NCI-H2196 treated with DMSO at 0.1 percent for 48 hours (cell line): ENCODE data around the gene PCDHGA3.
"Not testable (repeated sequence)": the region's sequence is repeated elsewhere in the genome, so short reads cannot be mapped to it uniquely, and the experiment has no call there.

Experiments
- DNase-seq: peaks from one replicate; lab custom pipeline; 2025; ENCODE audit not compliant: unreplicated experiment; lab: John Stamatoyannopoulos, UW

Gene PCDHGA3

DNA sequence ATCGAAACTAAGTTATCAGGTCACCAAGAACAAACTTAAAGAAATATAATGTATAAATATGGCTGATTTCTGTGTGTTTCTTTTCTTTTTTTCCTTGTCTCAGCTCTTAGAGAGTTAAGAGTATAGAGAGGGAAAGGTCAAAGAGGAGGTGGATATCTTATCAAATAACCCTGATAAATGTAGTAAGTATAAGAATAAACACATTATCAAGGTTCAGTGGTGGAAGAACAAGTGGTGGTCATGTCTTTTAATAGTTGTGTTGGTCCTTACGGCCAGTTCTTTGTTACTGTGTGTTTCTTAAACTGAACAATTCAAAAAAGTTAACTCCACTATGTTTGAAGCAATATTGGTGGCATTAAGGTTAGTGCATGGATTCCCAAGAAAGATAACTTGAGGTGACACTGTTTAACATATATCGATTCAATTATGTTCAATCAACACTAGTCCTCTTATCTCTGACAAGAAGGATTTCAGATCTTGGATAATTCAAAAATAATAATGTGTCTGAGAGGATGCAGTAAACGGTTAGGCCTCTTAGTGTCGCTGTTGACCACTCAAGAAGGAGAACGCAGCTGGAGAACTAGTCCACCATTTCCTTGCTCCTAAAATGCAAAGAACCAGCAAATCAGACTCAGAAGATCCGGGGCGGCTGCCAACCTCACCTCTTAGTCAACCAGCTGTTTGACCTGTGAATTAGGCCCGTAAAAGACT lies at the start of gene PCDHGA3:
Gene PCDHGA3 (plus strand): TSS at position 588 of the 711 bp plus-strand sequence. CDS start 205 bp downstream, outside the sequence.
- DNase-seq = no peak

DNA sequence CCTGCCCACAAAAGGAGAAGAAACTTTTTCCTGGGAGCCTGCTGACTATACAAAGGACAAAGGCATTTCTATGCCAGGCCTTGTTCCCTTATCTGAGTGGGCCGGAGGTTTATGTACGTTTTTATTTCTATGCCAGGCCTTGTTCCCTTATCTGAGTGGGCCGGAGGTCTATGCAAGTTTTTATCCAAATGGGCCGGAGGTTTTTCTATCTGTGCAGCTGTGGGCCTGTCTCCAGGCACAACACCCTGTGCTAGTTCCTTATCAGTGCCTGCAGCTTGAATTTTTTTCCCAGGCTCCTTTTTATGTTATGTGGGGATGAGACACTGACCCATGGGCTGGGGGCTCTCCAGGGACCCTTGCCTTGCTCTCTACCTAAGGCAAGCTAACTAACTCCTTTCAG lies 45.3 kb upstream of the PCDHGA3 start:
- DNase-seq = no peak

DNA sequence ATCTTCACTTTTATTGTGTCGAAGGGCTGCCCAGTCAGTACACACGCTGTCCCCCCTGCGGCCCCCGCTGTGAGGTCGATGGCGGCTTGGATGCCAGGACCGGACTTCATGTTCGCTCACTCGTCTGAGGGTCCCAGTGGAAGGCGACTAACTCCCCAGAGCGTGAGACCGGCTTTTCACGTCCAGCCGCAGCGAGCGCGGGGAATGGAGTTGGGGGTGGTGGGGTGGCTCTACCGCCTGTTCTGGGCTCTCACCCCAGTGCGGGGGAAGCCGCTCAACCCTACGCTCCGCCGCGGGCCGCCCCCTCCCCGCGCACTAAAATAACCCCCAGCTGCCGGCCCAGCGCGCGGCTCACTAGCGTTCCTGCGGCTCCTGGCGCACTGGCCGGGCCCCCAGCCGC lies 39.9 kb upstream of the PCDHGA3 start, which contains the start of gene SLC25A2:
Gene SLC25A2 (minus strand): TSS at position 294 of the 400 bp plus-strand sequence. CDS start 184 bp downstream, at position 110.
- no peak for DNase-seq

DNA sequence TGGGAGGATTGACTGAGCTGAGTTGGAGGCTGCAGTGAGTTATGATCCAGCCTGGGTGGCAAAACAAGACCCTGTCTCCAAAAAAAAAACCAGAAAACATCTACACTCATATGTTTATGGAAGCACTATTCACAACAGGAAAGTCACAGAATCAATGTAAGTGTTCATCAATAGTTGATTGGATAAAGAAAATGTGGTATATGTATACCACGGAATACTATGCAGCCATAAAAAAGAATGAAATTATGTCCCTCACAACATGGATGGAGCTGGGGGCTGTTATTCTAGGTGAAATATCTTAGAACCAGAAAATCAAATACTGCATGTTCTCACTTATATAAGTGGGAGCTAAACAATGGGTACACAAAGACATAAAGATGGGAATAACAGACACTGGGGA lies 37.0 kb upstream of the PCDHGA3 start:
- DNase-seq = no peak

DNA sequence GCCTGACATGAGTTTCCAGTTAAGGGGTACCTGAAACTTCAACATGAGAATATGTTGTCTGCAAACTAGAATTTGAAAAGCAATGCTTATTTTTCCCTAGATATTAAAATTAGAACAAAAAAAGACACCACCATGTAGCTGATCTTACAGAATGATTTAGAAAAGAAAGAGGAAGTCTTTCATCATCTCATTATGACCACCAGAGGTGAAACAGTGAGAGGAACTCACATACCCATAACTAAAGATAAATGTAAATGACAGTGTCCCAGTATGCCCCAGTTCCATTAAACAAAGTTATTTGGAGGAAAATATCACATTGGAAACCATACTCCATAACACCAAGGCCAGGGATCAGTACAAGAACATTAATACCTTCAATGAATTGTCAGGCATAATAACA lies 29.9 kb upstream of the PCDHGA3 start:
- no peak for DNase-seq

DNA sequence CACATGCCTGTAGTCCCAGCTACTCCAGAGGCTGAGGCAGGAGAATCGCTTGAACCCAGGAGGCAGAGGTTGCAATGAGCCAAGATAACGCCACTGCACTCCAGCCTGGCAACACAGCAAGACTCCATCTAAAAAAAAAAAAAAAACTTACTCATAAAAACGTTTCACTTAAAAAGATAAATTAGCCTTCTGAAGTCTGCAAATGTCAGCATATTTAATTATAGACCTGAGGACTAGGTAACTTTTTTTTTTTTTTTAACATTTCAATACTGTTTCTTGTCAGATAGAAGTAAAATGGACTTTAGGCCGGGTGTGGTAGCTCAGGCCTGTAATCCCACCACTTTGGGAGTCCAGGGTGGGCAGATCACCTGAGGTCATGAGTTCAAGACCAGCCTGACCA lies 26.7 kb upstream of the PCDHGA3 start:
- not testable (repeated sequence) for DNase-seq

DNA sequence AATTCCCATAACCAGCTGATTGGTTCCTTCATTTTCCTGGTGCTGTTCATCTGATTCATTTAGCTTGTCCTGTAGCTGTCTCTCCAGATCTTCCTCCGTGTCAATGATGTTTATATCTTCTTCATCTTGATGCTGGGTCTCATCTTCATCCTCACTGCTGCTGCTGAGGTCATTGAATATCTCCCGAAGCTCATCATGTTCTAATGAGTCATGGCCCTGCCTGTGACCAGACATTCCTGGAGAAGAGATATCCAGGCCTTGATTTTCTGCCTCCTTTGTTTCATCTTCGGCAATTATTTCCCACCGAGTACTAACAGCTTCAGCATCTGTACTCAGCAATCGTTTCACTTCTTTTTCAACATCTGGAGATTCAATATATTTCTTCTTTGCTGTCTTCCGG lies 24.4 kb upstream of the PCDHGA3 start:
- no peak for DNase-seq

DNA sequence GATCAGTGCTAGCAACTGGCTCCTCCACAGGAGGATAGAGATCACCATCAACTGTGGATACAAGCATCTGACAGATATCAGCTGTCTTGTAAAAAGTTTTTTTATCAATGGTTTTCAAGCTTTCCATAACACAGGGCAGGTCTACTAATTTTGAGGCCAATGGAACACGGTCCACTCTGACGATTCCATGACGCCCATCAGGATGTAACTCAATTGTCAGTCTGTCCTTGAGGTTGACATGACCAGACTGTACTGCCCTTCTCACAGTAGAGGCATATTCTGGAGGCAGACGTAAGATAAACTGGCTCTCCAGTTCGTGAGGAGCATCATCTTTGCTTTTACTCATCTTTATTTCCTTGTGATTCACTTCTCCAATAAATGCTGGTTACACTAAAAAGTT lies 23.9 kb upstream of the PCDHGA3 start:
- no peak for DNase-seq

DNA sequence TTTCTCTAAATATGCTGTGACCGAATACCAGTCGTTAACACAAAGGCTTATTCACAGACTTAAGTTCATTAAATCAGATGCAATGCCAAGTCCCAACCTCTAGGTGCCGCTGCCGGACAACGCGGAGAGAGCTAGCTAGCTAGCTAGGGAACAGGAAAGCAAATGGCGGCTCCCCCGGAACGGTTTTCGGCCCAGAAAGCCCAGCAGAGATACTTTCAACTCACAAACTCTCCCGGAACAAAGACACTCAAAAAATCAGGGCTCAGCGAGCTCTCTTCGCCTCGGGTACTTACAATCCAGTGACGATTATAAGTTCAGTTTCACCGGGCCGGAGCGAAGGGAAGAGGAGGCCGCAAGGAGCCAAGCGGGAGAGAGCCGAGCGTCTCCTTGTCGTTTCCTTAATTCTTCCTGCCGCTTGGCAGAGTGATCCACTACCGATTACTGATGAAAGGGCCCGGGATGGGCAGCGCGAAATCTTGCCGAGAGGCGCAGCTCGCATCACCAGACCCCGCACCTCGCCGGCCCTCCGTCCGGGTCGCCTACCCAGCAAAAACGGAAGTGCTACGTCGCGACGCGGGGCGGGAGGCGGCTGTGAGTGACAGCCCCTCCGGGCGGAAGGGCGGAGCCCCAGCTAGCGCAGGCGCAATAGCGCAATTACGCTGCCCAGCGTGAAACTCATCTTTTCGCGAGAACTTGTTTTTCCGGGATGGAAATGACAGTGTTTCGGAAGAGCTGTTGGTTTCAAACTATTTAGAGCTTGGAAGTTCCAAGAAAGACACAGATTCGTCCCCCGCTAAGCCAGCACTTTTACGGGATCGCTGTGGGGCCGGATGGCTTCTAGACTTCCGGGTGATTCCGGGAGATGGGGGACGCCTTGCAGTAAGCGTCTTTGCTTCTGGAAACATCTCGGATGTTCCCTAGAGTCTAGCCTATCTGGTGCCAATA lies 23.1 kb upstream of the PCDHGA3 start, which contains the start of gene TAF7:
Gene TAF7 (minus strand): TSS at position 560 of the 945 bp plus-strand sequence. CDS start 740 bp downstream, outside the sequence.
- DNase-seq = peak; percentile 68

DNA sequence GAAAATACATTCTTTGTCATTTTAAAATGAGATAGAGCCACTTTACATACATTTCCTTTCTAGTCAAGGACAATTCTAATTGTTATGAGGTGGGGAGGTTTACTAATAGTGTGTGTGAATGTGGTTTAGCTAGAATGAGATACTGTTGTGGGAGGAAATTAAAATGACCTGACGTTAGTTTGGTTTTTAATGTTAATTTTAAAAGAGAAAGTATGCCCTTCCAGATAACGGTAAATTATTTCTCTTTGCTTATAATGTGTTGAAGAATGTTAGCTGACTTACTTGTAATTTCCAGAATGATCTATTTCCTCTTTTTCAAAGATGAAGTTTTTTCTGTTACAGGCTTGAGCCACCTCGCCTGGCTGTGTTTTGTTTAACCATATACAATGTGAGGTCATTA lies 21.4 kb upstream of the PCDHGA3 start:
- no peak for DNase-seq

DNA sequence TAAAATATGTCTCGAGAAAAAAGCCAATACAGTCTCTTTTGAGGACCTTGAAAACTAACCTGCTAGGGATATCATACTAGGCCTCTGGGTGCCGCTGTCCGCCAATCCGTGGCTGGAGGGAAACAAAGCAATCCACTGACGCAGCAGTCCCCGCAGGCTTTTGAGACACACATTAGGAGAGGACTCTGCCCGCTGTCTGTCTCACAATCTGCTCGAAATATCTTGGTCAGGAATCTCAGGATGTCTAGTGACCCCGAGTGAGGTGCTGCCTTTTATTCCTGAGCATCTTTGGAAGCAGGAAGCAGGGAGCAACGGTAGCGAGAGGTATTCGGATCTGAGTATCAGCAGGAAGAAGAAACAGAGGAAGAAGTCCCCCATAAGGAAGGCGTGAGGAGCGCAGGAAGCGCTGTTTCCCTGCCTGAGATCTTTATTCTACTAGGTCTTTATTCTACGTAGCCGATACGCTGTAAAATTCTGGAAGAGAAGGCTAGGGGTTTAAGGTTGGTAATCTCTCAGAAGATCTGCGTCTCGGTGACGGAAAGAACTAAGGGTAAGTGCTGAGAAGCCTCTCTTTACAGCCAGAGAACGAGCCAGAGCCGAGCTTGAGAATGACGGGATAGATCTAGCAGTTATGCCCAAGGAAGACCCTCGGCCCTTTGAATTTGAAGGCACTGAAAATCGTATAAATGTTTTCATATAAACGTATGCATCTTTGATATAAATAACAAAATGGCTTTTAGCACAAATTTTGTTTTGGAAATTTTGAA lies 17.4 kb upstream of the PCDHGA3 start:
- DNase-seq = no peak

DNA sequence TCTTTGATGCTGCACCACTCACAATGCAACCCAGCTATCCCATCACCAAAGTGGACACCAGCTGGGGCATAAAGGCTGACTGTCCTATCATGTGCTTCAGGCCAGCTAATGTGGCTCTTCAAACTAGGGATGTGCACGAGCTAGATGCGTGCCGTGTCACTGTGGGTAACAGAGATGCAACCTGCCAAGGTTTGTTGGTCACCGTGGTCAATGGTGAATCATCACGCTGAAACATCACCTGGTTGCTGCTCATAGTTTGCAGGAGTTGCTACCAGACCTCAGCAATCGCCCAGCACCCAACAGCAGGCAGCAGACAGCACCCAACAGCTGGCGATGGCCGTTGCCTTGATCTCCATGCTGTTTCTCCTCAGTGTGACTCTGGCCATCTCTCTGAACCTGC lies 15.4 kb upstream of the PCDHGA3 start:
- no peak for DNase-seq

DNA sequence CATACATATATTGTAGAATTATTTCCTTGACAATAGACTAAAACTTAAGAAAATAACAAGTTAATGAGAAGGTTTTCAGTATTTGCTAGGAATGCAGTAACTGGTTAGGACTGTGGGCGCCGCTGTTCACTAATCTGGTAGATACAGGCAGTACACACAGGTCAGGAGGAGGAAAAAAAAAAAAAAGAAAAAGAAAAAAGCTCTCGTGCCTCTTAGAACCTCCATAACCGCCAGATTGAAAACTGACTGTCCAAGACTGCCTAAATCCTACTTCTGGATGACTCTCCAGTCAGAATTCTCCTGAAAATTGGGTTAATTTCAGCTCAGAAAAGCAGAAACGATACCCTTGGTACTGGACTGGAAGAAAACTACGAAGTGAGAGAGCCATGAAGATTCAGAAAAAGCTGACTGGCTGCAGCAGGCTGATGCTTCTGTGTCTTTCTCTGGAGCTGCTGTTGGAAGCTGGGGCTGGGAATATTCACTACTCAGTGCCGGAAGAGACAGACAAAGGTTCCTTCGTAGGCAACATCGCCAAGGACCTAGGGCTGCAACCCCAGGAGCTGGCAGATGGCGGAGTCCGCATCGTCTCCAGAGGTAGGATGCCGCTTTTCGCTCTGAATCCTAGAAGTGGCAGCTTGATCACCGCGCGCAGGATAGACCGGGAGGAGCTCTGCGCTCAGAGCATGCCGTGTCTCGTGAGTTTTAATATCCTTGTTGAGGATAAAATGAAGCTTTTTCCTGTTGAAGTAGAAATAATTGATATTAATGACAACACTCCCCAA lies 13.1 kb upstream of the PCDHGA3 start, which contains the start of gene PCDHGA1:
Gene PCDHGA1 (plus strand): TSS at position 216 of the 782 bp plus-strand sequence.
- no peak for DNase-seq

DNA sequence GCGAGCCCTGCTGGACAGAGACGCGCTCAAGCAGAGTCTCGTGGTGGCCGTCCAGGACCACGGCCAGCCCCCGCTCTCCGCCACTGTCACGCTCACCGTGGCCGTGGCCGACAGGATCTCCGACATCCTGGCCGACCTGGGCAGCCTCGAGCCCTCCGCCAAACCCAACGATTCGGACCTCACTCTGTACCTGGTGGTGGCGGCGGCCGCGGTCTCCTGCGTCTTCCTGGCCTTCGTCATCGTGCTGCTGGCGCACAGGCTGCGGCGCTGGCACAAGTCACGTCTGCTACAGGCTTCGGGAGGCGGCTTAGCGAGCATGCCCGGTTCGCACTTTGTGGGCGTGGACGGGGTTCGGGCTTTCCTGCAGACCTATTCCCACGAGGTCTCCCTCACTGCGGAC lies 11.1 kb upstream of the PCDHGA3 start:
- DNase-seq = not testable (repeated sequence)

DNA sequence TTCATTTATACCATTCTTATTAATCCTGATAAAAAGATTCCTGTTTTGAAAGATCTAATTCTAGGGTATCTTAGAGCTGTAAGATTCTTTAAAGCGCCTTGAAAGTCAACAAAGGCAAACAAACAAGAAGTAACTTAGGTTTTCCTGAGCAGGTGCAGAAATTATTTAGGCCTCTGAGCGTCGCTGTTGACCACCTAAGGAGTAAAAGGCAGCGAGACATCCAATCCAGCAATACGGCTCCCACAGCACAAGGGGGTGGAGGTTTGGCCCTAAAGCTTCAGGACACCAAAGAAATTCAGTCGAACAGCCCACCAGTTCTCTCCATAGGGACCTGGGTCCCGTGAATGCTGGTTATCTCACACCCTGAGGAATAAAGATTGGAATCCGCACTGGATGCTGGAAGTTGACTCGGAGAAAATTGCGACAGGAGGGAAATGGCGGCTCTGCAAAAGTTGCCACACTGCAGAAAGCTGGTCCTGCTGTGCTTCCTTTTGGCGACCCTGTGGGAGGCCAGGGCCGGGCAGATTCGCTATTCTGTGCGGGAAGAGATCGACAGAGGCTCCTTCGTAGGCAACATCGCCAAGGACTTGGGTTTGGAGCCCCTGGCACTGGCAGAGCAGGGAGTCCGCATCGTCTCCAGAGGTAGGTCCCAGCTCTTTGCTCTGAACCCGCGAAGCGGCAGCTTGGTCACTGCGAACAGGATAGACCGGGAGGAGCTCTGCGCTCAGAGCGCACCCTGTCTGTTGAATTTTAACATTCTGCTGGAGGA lies 4.9 kb upstream of the PCDHGA3 start, which contains the start of gene PCDHGA2:
Gene PCDHGA2 (plus strand): TSS at position 223 of the 769 bp plus-strand sequence.
- DNase-seq = no peak

DNA sequence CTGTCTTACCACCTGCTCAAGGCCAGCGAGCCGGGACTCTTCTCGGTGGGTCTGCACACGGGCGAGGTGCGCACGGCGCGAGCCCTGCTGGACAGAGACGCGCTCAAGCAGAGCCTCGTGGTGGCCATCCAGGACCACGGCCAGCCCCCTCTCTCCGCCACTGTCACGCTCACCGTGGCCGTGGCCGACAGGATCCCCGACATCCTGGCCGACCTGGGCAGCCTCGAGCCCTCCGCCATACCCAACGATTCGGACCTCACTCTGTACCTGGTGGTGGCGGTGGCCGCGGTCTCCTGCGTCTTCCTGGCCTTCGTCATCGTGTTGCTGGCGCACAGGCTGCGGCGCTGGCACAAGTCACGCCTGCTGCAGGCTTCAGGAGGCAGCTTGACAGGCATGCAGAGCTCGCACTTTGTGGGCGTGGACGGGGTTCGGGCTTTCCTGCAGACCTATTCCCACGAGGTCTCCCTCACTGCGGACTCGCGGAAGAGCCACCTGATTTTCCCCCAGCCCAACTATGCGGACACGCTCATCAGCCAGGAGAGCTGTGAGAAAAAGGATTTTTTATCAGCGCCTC lies 2.8 kb upstream of the PCDHGA3 start:
- not testable (repeated sequence) for DNase-seq

DNA sequence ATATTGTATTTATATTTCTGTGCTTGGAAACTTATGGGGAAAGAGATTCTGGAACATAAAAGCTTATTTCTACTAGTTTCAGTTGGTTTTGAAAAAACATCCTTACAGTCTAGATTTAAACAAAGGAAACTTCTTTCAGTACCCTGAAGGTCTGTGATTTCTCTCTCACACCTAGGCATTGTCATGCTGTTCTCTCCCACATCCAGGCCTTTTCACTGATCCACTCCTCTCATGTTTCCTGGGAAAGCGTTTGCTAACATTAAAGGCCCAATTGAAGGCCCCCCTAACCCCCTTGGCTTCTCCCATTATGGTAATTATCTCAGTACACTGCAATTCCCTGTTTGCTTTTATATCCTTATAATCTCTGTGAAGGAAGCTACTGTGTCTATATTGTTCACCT lies 856 bp upstream of the PCDHGA3 start:
- no peak for DNase-seq

DNA sequence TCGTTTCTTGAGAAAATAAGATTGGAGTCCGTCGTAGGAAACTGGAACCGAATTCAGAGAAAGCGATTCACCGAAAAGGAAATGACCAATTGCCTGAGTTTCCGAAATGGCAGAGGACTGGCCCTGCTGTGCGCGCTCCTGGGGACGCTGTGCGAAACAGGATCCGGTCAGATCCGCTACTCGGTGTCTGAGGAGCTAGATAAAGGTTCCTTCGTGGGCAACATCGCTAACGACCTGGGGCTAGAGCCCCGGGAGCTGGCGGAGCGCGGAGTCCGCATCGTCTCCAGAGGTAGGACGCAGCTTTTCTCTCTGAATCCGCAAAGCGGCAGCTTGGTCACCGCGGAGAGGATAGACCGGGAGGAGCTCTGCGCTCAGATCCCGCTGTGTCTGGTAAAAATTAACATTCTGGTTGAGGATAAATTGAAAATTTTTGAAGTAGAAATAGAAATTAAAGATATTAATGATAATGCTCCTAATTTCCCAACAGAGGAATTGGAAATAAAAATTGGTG lies 379 bp downstream of the PCDHGA3 start:
- DNase-seq = no peak

DNA sequence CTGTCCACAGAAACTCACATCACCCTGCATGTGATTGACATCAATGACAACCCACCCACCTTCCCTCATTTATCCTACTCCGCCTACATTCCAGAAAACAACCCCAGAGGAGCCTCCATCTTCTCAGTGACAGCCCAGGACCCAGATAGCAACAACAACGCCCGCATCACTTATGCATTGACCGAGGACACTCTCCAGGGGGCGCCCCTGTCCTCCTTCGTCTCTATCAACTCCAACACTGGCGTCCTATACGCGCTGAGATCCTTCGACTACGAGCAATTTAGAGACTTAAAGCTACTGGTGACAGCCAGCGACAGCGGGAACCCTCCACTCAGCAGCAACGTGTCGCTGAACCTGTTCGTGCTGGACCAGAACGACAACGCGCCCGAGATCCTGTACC lies 1.7 kb downstream of the PCDHGA3 start:
- DNase-seq = no peak
